ENCODE measurements around the gene CLEC9A.

CLEC9A gene

GRCh38 chr12:10072131-10072530 is 41.6 kb downstream of the CLEC9A start:
- Histone ChIP-seq H3K4me1 (peaks cover 7% of the 10 kb centered on the region; the same call in 1 of the 2 replicates), H3K27me3 (ENCODE audit: low read depth) (no peaks in the 10 kb centered on the region), H3K36me3 (replicated peaks) (no peaks in the 10 kb centered on the region), H3K4me3 (no peak overlapping the region), H3K9me3 (no peaks in the 10 kb centered on the region)
- no peak for DNase-seq (ENCODE audit: low spot score in 2 of 2)
- in situ Hi-C loops (cut with MboI; ENCODE audit: low sequenced_read_pairs), result no loop called here

- H3K27me3 ChIP-seq (ENCODE audit: low read depth), result no peaks in the 10 kb centered on the region
- no peaks in the 10 kb centered on the region for H3K36me3 ChIP-seq (replicated peaks)
- peaks cover 2% of the 10 kb centered on the region; the same call in 1 of the 2 replicates for H3K4me1 ChIP-seq
- DNase-seq (ENCODE audit: low spot score in 2 of 2), result no peak
- no peak overlapping the region for H3K4me3 ChIP-seq
- no peaks in the 10 kb centered on the region for H3K9me3 ChIP-seq
- in situ Hi-C loops (cut with MboI; ENCODE audit: low sequenced_read_pairs), result no loop called here
These were observed 42.8 kb downstream of the CLEC9A start for GRCh38 chr12:10073261-10073660.

GRCh38 chr12:10075451-10075850 is 45.0 kb downstream of the CLEC9A start:
- Histone ChIP-seq H3K4me3 (no peak overlapping the region), H3K36me3 (replicated peaks) (no peaks in the 10 kb centered on the region), H3K4me1 (no peaks in the 10 kb centered on the region), H3K27me3 (ENCODE audit: low read depth) (no peaks in the 10 kb centered on the region), H3K9me3 (no peaks in the 10 kb centered on the region)
- in situ Hi-C loops (cut with MboI; ENCODE audit: low sequenced_read_pairs), result no loop called here
- no peak for DNase-seq (ENCODE audit: low spot score in 2 of 2)

- peaks cover 4% of the 10 kb centered on the region; the same call in 1 of the 2 replicates for H3K9me3 ChIP-seq
- H3K4me3 ChIP-seq, result no peak overlapping the region
- H3K4me1 ChIP-seq, result no peaks in the 10 kb centered on the region
- no peaks in the 10 kb centered on the region for H3K36me3 ChIP-seq (replicated peaks)
- no peaks in the 10 kb centered on the region for H3K27me3 ChIP-seq (ENCODE audit: low read depth)
- in situ Hi-C loops (cut with MboI; ENCODE audit: low sequenced_read_pairs), result no loop called here
- no peak for DNase-seq (ENCODE audit: low spot score in 2 of 2)
These were observed 51.8 kb downstream of the CLEC9A start for GRCh38 chr12:10082117-10082874.

DNA sequence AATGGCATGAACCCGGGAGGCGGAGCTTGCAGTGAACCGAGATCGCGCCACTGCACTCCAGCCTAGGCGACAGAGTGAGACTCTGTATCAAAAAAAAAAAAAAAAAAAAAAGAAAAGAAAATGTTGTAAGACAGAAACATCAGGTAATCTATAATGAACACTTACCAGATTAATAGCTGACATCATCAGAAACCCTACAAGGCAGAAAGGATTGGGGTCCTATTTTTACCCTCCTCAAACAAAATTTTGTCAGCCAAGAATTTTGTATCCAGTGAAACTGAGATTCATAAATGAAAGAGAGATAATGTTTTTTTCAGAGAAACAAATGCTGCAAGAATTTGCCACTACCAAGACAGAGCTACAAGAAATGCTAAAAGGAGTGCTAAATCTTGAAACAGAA is 54.3 kb downstream of the CLEC9A start:
- DNase-seq (ENCODE audit: low spot score in 2 of 2), result no peak
- H3K9me3 ChIP-seq, result peaks cover 4% of the 10 kb centered on the region; the same call in 1 of the 2 replicates
- no peak overlapping the region for H3K4me3 ChIP-seq
- H3K4me1 ChIP-seq, result no peaks in the 10 kb centered on the region
- no peaks in the 10 kb centered on the region for H3K36me3 ChIP-seq (replicated peaks)
- no peaks in the 10 kb centered on the region for H3K27me3 ChIP-seq (ENCODE audit: low read depth)
- in situ Hi-C loops (cut with MboI; ENCODE audit: low sequenced_read_pairs), result no loop called here

DNA sequence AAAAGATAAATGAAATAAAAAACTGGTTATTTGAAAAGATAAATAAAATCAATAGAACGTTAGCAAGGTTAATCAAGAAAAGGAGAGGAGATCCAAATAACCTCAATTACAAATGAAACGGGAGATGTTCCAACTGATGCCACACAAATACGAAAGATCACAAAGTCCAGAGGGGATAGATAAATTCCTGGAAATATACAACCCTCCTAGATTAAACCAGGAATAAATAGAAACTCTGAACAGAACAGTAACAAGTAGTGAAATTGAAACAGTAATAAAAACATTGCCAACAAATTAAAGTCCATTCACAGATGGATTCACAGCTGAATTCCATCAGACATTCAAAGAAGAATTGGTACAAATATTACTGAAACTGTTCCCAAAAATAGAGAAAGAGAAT is 55.9 kb downstream of the CLEC9A start:
- Histone ChIP-seq H3K9me3 (peaks cover 4% of the 10 kb centered on the region; the same call in 1 of the 2 replicates), H3K4me1 (no peaks in the 10 kb centered on the region), H3K4me3 (no peak overlapping the region), H3K36me3 (replicated peaks) (no peaks in the 10 kb centered on the region), H3K27me3 (ENCODE audit: low read depth) (no peaks in the 10 kb centered on the region)
- in situ Hi-C loops (cut with MboI; ENCODE audit: low sequenced_read_pairs), result no loop called here
- DNase-seq (ENCODE audit: low spot score in 2 of 2), result no peak

DNA sequence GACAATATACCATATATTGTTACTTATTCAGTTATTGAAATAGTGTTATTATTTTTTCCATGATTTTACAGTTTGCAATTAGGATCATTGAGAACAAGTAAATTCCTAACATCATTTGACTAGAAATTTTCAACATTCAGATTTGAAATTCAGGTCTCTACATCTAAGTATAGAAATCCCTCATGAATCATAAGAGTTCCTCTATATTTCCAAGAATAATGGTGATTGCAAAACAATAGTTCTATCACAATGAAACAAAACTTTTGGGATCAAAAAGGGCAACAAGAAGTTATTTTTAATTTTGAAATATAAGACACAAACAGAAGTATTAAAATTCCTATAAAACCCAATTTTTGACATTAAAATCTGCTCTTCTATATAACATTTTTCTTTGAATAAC is 57.5 kb downstream of the CLEC9A start:
- Histone ChIP-seq H3K4me1 (no peaks in the 10 kb centered on the region), H3K9me3 (peaks cover 4% of the 10 kb centered on the region; the same call in 1 of the 2 replicates), H3K27me3 (ENCODE audit: low read depth) (no peaks in the 10 kb centered on the region), H3K36me3 (replicated peaks) (no peaks in the 10 kb centered on the region), H3K4me3 (no peak overlapping the region)
- DNase-seq (ENCODE audit: low spot score in 2 of 2), result no peak
- in situ Hi-C loops (cut with MboI; ENCODE audit: low sequenced_read_pairs), result no loop called here

- Histone ChIP-seq H3K4me3 (no peak overlapping the region), H3K27me3 (ENCODE audit: low read depth) (no peaks in the 10 kb centered on the region), H3K36me3 (replicated peaks) (no peaks in the 10 kb centered on the region), H3K9me3 (peaks cover under 1% of the 10 kb centered on the region; the same call in 1 of the 2 replicates), H3K4me1 (no peaks in the 10 kb centered on the region)
- no peak for DNase-seq (ENCODE audit: low spot score in 2 of 2)
- in situ Hi-C loops (cut with MboI; ENCODE audit: low sequenced_read_pairs), result no loop called here
These were observed 58.7 kb downstream of the CLEC9A start for GRCh38 chr12:10088955-10089900.

DNA sequence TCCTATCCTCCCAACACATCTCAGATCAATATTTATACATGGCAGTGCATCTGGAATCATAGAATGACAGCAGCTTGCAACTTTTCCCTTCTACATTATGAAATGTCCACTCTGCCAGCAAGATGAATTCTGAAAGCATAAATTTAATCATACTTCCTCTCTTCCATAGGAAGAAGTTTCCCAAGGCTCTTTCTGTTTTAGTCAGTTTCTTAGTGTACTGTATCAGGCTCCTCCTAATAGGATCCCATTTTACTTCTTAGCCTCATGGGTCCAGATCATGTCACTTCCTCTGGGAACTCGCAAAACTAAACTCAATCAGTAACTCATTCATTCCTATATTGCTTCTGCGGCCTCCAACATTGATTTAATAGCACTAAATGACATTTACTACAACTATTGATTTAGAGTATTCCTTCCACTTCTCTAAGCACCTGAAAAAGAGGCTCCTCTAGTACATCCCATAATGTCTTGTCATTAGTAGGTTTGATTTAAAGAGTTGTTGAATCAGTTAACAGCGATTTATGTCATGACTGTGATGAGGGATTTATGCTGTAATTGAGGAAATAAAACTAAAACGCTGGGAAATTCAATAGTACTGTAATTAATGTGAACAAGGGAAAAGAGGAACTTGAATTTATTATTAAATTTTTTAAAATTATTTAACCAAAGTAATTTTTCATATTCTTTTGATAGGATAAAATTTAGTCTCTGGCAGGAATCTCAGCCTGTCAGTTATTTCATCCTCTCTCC is 64.3 kb downstream of the CLEC9A start:
- H3K27me3 ChIP-seq (ENCODE audit: low read depth), result no peaks in the 10 kb centered on the region
- H3K36me3 ChIP-seq (replicated peaks), result no peaks in the 10 kb centered on the region
- DNase-seq (ENCODE audit: low spot score in 2 of 2), result no peak
- H3K4me3 ChIP-seq, result no peak overlapping the region
- H3K4me1 ChIP-seq, result no peaks in the 10 kb centered on the region
- H3K9me3 ChIP-seq, result no peaks in the 10 kb centered on the region
- in situ Hi-C loops (cut with MboI; ENCODE audit: low sequenced_read_pairs), result no loop called here

GRCh38 chr12:10095971-10096370 is 65.5 kb downstream of the CLEC9A start:
- no peak for DNase-seq (ENCODE audit: low spot score in 2 of 2)
- Histone ChIP-seq H3K27me3 (ENCODE audit: low read depth) (no peaks in the 10 kb centered on the region), H3K4me3 (no peak overlapping the region), H3K4me1 (no peaks in the 10 kb centered on the region), H3K9me3 (no peaks in the 10 kb centered on the region), H3K36me3 (replicated peaks) (no peaks in the 10 kb centered on the region)
- in situ Hi-C loops (cut with MboI; ENCODE audit: low sequenced_read_pairs), result no loop called here

DNA sequence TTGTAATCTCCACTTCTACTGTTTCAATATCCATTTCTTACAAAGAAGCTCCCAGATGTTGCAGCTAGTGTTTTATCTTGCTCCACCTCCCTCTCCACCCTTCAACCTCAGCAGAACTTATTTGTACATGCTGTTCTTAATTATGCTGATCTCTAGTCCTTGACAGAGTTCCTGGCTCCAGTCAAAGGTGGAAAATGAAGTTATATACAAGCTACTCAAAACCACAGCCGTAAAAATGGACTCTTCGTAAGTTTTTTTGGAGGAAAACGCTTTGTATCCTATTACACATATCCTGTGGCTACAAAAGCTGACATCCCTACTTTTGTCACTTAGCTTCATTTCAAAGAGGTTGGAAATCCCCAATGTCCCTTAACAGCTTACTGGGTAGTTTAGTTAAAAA is 67.0 kb downstream of the CLEC9A start:
- Histone ChIP-seq H3K4me1 (no peaks in the 10 kb centered on the region), H3K4me3 (no peak overlapping the region), H3K36me3 (replicated peaks) (no peaks in the 10 kb centered on the region), H3K9me3 (no peaks in the 10 kb centered on the region), H3K27me3 (ENCODE audit: low read depth) (no peaks in the 10 kb centered on the region)
- DNase-seq (ENCODE audit: low spot score in 2 of 2), result no peak
- in situ Hi-C loops (cut with MboI; ENCODE audit: low sequenced_read_pairs), result no loop called here

DNA sequence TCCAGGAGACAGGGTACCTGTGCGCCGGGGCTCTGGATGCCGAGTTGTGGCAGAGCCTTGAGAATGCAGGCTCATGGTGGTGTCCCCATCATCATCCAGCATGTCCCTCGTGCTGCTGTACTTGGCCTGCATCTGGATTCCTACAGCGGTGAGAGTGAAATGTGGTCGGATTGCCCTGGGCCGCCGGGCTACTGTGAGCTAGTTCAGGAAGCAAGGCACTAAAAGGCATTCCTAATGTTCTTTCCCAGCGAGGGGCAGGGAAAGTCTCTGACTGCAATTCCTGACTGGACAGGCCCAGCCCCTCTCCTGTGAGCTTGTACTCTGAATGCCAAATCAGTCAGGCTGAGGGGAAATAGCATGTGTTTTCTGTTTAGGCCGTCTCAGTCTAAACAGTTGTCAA is 68.3 kb downstream of the CLEC9A start, which contains the start of gene CLEC1A:
TSS of gene CLEC1A (minus strand) at position 195 of the 400 bp plus-strand sequence. CDS start at position 132, 63 bp downstream.
- no peaks in the 10 kb centered on the region for H3K9me3 ChIP-seq
- in situ Hi-C loops (cut with MboI; ENCODE audit: low sequenced_read_pairs), result no loop called here
- no peaks in the 10 kb centered on the region for H3K36me3 ChIP-seq (replicated peaks)
- H3K4me1 ChIP-seq, result no peaks in the 10 kb centered on the region
- H3K4me3 ChIP-seq, result no peak within 1 kb of the TSS
- H3K27me3 ChIP-seq (ENCODE audit: low read depth), result no peaks in the 10 kb centered on the region
- no peak for DNase-seq (ENCODE audit: low spot score in 2 of 2)

DNA sequence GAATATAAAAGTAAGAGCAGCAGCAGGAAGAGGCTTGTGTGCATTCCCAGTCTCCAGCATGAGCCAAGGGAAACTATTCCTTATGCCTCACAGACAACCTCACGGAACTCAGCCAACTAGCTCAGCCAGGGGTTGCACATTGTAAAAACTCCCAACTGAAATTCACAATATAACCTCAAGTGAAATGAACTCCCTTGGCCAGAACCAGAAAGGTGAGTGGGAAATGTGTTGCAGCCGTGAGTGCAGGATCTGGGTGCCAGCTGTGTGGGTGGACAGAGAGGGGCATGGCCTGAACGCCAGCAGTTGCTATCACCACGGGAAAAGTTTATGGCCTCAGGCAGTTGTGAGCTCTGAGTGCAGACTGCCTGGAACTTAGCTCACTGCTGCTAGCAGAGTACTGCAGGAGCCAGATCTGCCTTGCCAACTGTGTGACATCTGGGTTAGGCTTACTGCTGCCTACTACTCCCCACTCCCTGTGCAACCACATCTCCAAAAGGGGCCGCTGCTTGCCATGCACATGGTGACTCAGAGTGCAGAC is 70.6 kb downstream of the CLEC9A start:
- H3K36me3 ChIP-seq (replicated peaks), result no peaks in the 10 kb centered on the region
- H3K27me3 ChIP-seq (ENCODE audit: low read depth), result no peaks in the 10 kb centered on the region
- H3K4me3 ChIP-seq, result no peak overlapping the region
- H3K9me3 ChIP-seq, result no peaks in the 10 kb centered on the region
- in situ Hi-C loops (cut with MboI; ENCODE audit: low sequenced_read_pairs), result no loop called here
- no peaks in the 10 kb centered on the region for H3K4me1 ChIP-seq
- DNase-seq (ENCODE audit: low spot score in 2 of 2), result no peak

Measured in HAP-1 (cell line).